Left ventricle myocardium inferior (tissue), 1 donor: ENCODE measurements around the gene PCDHGA11. TPM values are rescaled to one million over a fixed set of nuclear protein-coding genes. Genes with fewer than 3 reads are reported as not detected.
A peak's percentile ranks its signal among the peaks of the same experiment; 100 is the strongest.

Experiments used
- DNase-seq: peaks from one replicate; pipeline ENCODE4 v3.0.0-alpha.2; 2020
- H3K27ac ChIP-seq: fragments of 200-600 bp; replicated peaks from 2 replicates; pipeline ENCODE4 v1.8.0; 2021
- H3K27me3 ChIP-seq: fragments of 200-600 bp; 2 replicates; pipeline ENCODE4 v1.8.0; 2021; ENCODE audit warnings: low read depth
- H3K36me3 ChIP-seq: fragments of 200-600 bp; 2 replicates; pipeline ENCODE4 v1.8.0; 2021
- H3K4me1 ChIP-seq: fragments of 200-600 bp; 2 replicates; pipeline ENCODE4 v1.8.0; 2021
- H3K4me3 ChIP-seq: fragments of 200-600 bp; 2 replicates; pipeline ENCODE4 v1.8.0; 2021; ENCODE audit warnings: mild to moderate bottlenecking, moderate library complexity
- H3K9me3 ChIP-seq: fragments of 200-600 bp; replicated peaks from 2 replicates; pipeline ENCODE4 v1.8.0; 2021
- CTCF ChIP-seq: fragments of 200-600 bp; IDR thresholded peaks from 2 replicates; pipeline ENCODE4 v1.8.0; 2021; ENCODE audit warnings: antibody characterized with exemption, mild to moderate bottlenecking, borderline replicate concordance
- intact Hi-C: fragments of 100-400 bp; cut with micrococcal nuclease; formaldehyde crosslinking; loops from one replicate; pipeline ENCODE4 v1.11.0; 2022
- total RNA-seq: library from RNA; stranded (reverse); fragmentation: NEBNext Ultra II Directional; extraction: Animal tissue kit (Norgen Biotek cat#: 25700); gene quantifications from one replicate; pipeline ENCODE4 v1.2.1, GENCODE V29; 2021
- donor health status: DM: no; HTN: yes; CAD: no; lungs with severe emphysema.

PCDHGA11 gene
- total RNA-seq, 1 donor from 2014 or later = 3.8 TPM

- H3K4me3 ChIP-seq = no peak overlapping the region
- no peak for DNase-seq
- intact Hi-C loops = loop anchor here (10.0 kb wide), 1 partner anchor 85 kb away; no protein-coding TSS in a partner anchor
- no peak overlapping the region for H3K27ac ChIP-seq
- TF ChIP-seq CTCF = no peak
- H3K27me3 ChIP-seq = no peaks in the 10 kb centered on the region
- peaks cover 92% of the 10 kb centered on the region for H3K9me3 ChIP-seq
- peaks cover 18% of the 10 kb centered on the region for H3K36me3 ChIP-seq
- H3K4me1 ChIP-seq = peaks cover 21% of the 10 kb centered on the region
These were observed 18.7 kb downstream of the PCDHGA11 start for GRCh38 chr5:141439411-141440141.

DNA sequence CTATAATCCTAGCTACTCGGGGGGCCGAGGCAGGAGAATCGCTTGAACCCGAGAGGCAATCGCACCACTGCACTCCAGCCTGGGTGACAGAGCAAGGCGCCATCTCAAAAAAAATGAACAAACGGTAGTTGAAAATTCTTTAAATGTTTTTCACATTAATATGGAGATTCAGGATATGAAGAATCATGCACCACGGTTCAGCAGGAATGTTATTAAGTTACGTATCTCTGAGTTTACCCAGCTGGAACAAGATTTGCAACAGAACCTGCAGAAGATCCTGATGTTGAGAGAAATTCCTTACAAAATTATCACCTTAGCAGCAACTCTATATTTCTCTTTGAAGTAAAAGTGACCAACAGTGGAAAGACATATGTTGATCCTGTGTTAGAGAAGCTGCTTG lies 19.5 kb downstream of the PCDHGA11 start:
- peaks cover 18% of the 10 kb centered on the region for H3K36me3 ChIP-seq
- H3K27ac ChIP-seq = no peak overlapping the region
- intact Hi-C loops = no loop called here
- no peak for TF ChIP-seq CTCF
- H3K4me1 ChIP-seq = peaks cover 23% of the 10 kb centered on the region
- no peaks in the 10 kb centered on the region for H3K27me3 ChIP-seq
- DNase-seq = no peak
- H3K4me3 ChIP-seq = no peak overlapping the region
- H3K9me3 ChIP-seq = peaks cover 92% of the 10 kb centered on the region

DNA sequence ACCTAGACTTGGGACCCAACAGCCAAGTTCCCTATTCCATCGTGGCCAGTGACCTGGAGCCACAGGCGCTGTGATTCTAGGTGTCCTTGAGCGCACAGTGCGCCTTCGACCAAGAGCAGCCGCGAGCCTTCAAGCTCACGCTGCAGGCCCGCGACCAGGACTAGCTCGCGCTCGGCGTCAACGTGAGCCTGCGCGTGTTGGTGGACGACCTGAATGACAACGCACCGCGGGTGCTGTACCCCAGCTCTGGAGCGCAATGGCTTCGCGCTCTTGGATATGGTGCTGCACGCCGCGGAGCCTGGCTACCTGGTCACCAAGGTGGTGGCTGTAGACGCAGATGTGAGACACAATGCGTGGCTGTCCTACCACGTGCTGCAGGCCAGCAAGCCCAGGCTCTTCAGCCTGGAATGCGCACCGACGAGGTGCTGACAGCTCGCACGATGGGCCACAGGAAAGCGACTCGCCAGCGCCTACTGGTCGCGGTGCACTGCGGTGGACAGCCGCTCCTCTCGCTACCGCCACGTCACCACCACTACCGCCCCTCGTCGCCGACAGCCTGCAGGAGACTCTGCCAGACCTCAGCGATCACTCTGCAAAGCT lies 20.8 kb downstream of the PCDHGA11 start:
- TF ChIP-seq CTCF = no peak
- intact Hi-C loops = no loop called here
- peak overlapping the region; percentile 17 for H3K4me3 ChIP-seq
- H3K27ac ChIP-seq = no peak overlapping the region
- peaks cover 35% of the 10 kb centered on the region for H3K4me1 ChIP-seq
- H3K9me3 ChIP-seq = peaks cover 83% of the 10 kb centered on the region
- H3K27me3 ChIP-seq = no peaks in the 10 kb centered on the region
- DNase-seq = peak; percentile 58
- H3K36me3 ChIP-seq = peaks cover 19% of the 10 kb centered on the region

GRCh38 chr5:141465351-141465750 lies 44.5 kb downstream of the PCDHGA11 start:
- TF ChIP-seq CTCF = no peak
- Histone ChIP-seq H3K4me3 (no peak overlapping the region), H3K9me3 (peaks cover 10% of the 10 kb centered on the region), H3K36me3 (peaks cover 15% of the 10 kb centered on the region), H3K27ac (no peak overlapping the region), H3K27me3 (no peaks in the 10 kb centered on the region), H3K4me1 (no peaks in the 10 kb centered on the region)
- no peak for DNase-seq
- intact Hi-C loops = no loop called here

Other genes with a start within 250 kb of the PCDHGA11 start
- gene PCDHB7, start 248.4 kb upstream of the PCDHGA11 start, total RNA-seq = 0.55 TPM
- gene PCDHB8, start 243.3 kb upstream of the PCDHGA11 start, total RNA-seq = 2.1 TPM
- gene PCDHB16, start 238.7 kb upstream of the PCDHGA11 start, total RNA-seq = 1.4 TPM
- 1.2 TPM for gene PCDHB9, start 233.9 kb upstream of the PCDHGA11 start, total RNA-seq
- gene PCDHB10, start 228.7 kb upstream of the PCDHGA11 start, total RNA-seq = 0.63 TPM
- 0.77 TPM for gene PCDHB11, start 221.4 kb upstream of the PCDHGA11 start, total RNA-seq
- 0.69 TPM for gene PCDHB12, start 212.3 kb upstream of the PCDHGA11 start, total RNA-seq
- gene PCDHB13, start 207.1 kb upstream of the PCDHGA11 start, total RNA-seq = 2.5 TPM
- 1.9 TPM for gene PCDHB14, start 197.7 kb upstream of the PCDHGA11 start, total RNA-seq
- gene PCDHB15, start 175.7 kb upstream of the PCDHGA11 start, total RNA-seq = 2.8 TPM
- gene SLC25A2, start 117.0 kb upstream of the PCDHGA11 start, total RNA-seq = not detected
- gene TAF7, start 100.3 kb upstream of the PCDHGA11 start, total RNA-seq = 108 TPM
- gene PCDHGA1, start 90.5 kb upstream of the PCDHGA11 start, total RNA-seq = 3.1 TPM
- 7.8 TPM for gene PCDHGA2, start 82.3 kb upstream of the PCDHGA11 start, total RNA-seq
- gene PCDHGA3, start 77.2 kb upstream of the PCDHGA11 start, total RNA-seq = 12.2 TPM
- 5.7 TPM for gene PCDHGB1, start 71.0 kb upstream of the PCDHGA11 start, total RNA-seq
- gene PCDHGA4, start 66.0 kb upstream of the PCDHGA11 start, total RNA-seq = 7.3 TPM
- gene PCDHGB2, start 61.1 kb upstream of the PCDHGA11 start, total RNA-seq = 8.8 TPM
- gene PCDHGA5, start 56.9 kb upstream of the PCDHGA11 start, total RNA-seq = 4.9 TPM
- gene PCDHGB3, start 50.8 kb upstream of the PCDHGA11 start, total RNA-seq = 6.3 TPM
- gene PCDHGA6, start 47.2 kb upstream of the PCDHGA11 start, total RNA-seq = 5.6 TPM
- 5.8 TPM for gene PCDHGA7, start 38.3 kb upstream of the PCDHGA11 start, total RNA-seq
- 4.2 TPM for gene PCDHGB4, start 33.4 kb upstream of the PCDHGA11 start, total RNA-seq
- 8.5 TPM for gene PCDHGA8, start 28.4 kb upstream of the PCDHGA11 start, total RNA-seq
- 6.0 TPM for gene PCDHGB5, start 23.1 kb upstream of the PCDHGA11 start, total RNA-seq
- gene PCDHGA9, start 18.3 kb upstream of the PCDHGA11 start, total RNA-seq = 3.9 TPM
- 5.0 TPM for gene PCDHGB6, start 13.0 kb upstream of the PCDHGA11 start, total RNA-seq
- 5.0 TPM for gene PCDHGA10, start 8.1 kb upstream of the PCDHGA11 start, total RNA-seq
- 7.9 TPM for gene PCDHGB7, start 3.4 kb upstream of the PCDHGA11 start, total RNA-seq
- gene PCDHGA12, start 9.5 kb downstream of the PCDHGA11 start, total RNA-seq = 4.8 TPM
- 15.6 TPM for gene PCDHGC3, start 54.9 kb downstream of the PCDHGA11 start, total RNA-seq
- gene PCDHGC4, start 64.0 kb downstream of the PCDHGA11 start, total RNA-seq = 1.8 TPM
- gene PCDHGC5, start 68.0 kb downstream of the PCDHGA11 start, total RNA-seq = 2.9 TPM
- 53.1 TPM for gene DIAPH1, start 197.9 kb downstream of the PCDHGA11 start, total RNA-seq
- 27.4 TPM for gene HDAC3, start 215.8 kb downstream of the PCDHGA11 start, total RNA-seq
- gene RELL2, start 215.9 kb downstream of the PCDHGA11 start, total RNA-seq = 1.0 TPM
- 4.7 TPM for gene FCHSD1, start 230.4 kb downstream of the PCDHGA11 start, total RNA-seq